Type B pancreatic cell (in vitro differentiated cells): ENCODE results near the gene CHRM2. TPM values are rescaled to one million over a fixed set of nuclear protein-coding genes. Genes with fewer than 3 reads are reported as not detected.
A peak's percentile ranks its signal among the peaks of the same experiment; 100 is the strongest.

Experiments used
- DNase-seq: peaks from one replicate; pipeline ENCODE4 v3.0.0; 2021; ENCODE audit warnings: mixed read lengths; ENCODE audit not compliant: unreplicated experiment; ENCODE audit errors: extremely low spot score
- H3K27ac Mint-ChIP-seq: 2 replicates; pipeline ENCODE4 v1.8.0; 2021; ENCODE audit warnings: mild to moderate bottlenecking, mixed read lengths
- H3K27me3 Mint-ChIP-seq: 2 replicates; pipeline ENCODE4 v1.8.0; 2021; ENCODE audit warnings: mixed read lengths
- H3K36me3 Mint-ChIP-seq: 2 replicates; pipeline ENCODE4 v1.8.0; 2021; ENCODE audit warnings: mixed read lengths
- H3K4me1 Mint-ChIP-seq: one replicate; pipeline ENCODE4 v1.8.0; 2021; ENCODE audit warnings: mixed read lengths; ENCODE audit not compliant: unreplicated experiment
- H3K4me3 Mint-ChIP-seq: 2 replicates; pipeline ENCODE4 v1.8.0; 2021; ENCODE audit warnings: mild to moderate bottlenecking, mixed read lengths
- H3K9me3 Mint-ChIP-seq: 2 replicates; pipeline ENCODE4 v1.8.0; 2021; ENCODE audit warnings: mixed read lengths
- microRNA-seq: library from miRNA; unstranded; fragments of <30 nt; microRNA quantifications from one replicate; pipeline ENCODE4, GENCODE V29; 2020
- total RNA-seq: library from RNA; stranded (reverse); gene quantifications from 2 replicates; pipeline ENCODE4 v1.2.1, GENCODE V29; 2021; ENCODE audit warnings: low replicate concordance
- TF ChIP-seq, protein P1 (sequence below): fragments of 200-600 bp; sonication (generic); conservative IDR thresholded peaks from 2 replicates; pipeline ENCODE4 v1.5.0; 2021; ENCODE audit warnings: antibody characterized with exemption, mild to moderate bottlenecking

Gene CHRM2
- total RNA-seq, 1 donor from 2014 or later = 12.2 TPM

DNA sequence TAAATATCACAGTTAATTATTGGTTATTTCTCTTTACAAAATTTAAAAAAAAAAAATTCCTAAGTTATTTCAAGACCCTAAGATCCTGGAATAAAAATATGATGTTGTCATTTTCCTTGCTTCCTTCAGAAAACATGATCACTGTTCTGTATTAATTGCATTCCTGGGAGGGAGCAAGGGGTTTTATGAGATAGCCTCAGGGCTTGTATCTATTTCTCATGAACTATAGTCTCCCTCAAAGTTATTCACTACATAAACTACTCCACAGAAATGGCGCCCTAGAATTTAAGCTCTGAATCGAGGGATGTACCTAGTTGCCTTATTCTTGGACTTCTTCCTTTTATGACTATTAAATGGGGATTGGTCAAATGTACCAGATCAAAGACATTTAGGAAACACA lies 170.3 kb downstream of the CHRM2 start:
- H3K27ac Mint-ChIP-seq = no peak overlapping the region
- DNase-seq = no peak
- TF ChIP-seq, protein P1, sequence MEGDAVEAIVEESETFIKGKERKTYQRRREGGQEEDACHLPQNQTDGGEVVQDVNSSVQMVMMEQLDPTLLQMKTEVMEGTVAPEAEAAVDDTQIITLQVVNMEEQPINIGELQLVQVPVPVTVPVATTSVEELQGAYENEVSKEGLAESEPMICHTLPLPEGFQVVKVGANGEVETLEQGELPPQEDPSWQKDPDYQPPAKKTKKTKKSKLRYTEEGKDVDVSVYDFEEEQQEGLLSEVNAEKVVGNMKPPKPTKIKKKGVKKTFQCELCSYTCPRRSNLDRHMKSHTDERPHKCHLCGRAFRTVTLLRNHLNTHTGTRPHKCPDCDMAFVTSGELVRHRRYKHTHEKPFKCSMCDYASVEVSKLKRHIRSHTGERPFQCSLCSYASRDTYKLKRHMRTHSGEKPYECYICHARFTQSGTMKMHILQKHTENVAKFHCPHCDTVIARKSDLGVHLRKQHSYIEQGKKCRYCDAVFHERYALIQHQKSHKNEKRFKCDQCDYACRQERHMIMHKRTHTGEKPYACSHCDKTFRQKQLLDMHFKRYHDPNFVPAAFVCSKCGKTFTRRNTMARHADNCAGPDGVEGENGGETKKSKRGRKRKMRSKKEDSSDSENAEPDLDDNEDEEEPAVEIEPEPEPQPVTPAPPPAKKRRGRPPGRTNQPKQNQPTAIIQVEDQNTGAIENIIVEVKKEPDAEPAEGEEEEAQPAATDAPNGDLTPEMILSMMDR = no peak
- H3K4me3 Mint-ChIP-seq = no peak overlapping the region
- no peaks in the 10 kb centered on the region for H3K27me3 Mint-ChIP-seq
- no peaks in the 10 kb centered on the region for H3K36me3 Mint-ChIP-seq
- H3K4me1 Mint-ChIP-seq = no peaks in the 10 kb centered on the region
- H3K9me3 Mint-ChIP-seq = no peaks in the 10 kb centered on the region

GRCh38 chr7:137040745-137041144 lies 172.3 kb downstream of the CHRM2 start:
- no peak overlapping the region for H3K4me3 Mint-ChIP-seq
- no peaks in the 10 kb centered on the region for H3K36me3 Mint-ChIP-seq
- no peaks in the 10 kb centered on the region for H3K27me3 Mint-ChIP-seq
- H3K9me3 Mint-ChIP-seq = no peaks in the 10 kb centered on the region
- DNase-seq = no peak
- TF ChIP-seq, protein P1 = no peak
- no peak overlapping the region for H3K27ac Mint-ChIP-seq
- no peaks in the 10 kb centered on the region for H3K4me1 Mint-ChIP-seq

- Mint-ChIP-seq H3K27ac (no peak overlapping the region), H3K27me3 (no peaks in the 10 kb centered on the region), H3K4me3 (no peak overlapping the region), H3K4me1 (no peaks in the 10 kb centered on the region), H3K36me3 (no peaks in the 10 kb centered on the region), H3K9me3 (no peaks in the 10 kb centered on the region)
- TF ChIP-seq, protein P1 = no peak
- no peak for DNase-seq
These were observed 177.1 kb downstream of the CHRM2 start for GRCh38 chr7:137045573-137045972.

DNA sequence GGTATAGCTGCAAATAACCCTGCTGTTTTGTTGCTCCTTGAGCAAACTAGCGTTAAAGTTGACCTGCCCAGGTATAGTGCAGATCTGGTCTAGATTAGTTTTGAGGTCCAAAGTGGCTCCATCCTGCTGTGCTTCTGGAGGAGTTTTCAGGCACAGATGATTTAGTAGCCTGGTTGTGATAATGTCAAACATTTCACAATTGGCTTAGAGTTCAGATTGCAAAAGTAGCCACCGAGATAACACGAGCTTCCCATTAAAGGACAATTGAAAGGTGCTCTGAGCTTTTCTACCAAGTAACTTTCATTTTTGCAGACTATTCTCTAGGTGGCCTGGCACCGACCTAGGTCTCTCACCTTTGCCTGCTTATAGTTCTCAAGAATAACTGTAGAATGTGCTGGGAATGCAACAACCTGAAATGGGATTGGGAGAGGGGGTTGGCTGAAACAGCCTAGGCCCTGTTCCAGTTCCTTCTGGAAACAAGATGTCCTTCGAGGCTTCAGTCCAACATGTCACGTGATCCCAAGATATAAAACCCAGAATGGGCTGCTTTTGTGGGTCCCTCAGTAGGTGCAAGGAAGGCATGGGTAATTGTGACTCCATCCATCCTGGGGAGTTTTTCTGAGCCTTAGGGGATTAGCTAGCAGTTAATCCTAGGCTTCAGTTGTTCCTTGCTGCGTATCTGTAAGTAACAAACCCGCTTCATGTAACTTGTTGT lies 201.0 kb downstream of the CHRM2 start:
- Mint-ChIP-seq H3K4me3 (no peak overlapping the region), H3K9me3 (no peaks in the 10 kb centered on the region), H3K27ac (no peak overlapping the region), H3K27me3 (no peaks in the 10 kb centered on the region), H3K36me3 (no peaks in the 10 kb centered on the region), H3K4me1 (peaks cover 6% of the 10 kb centered on the region)
- TF ChIP-seq, protein P1 = no peak
- DNase-seq = no peak

Small RNAs within 50 kb of the gene (microRNA-seq; reads per million reads assigned to microRNA genes)
- gene MIR490 = 134 reads per million, percentile 66 among the genes with 10 or more reads in this experiment
